Natural killer cell (primary cell): Measurements from ENCODE around the gene WDR7. TPM values are rescaled to one million over a fixed set of nuclear protein-coding genes. Genes with fewer than 3 reads are reported as not detected.

Experiments
- ATAC-seq, 3 donors: fragments of 150-1000 bp in 2 of 3; fragments of 200-7000 bp in 1 of 3; cut with Tn5 transposase; 1 replicate in 1 of 3; 2 replicates in 2 of 3; pipeline ENCODE4 v1.10.0; 2021; ENCODE audit warnings: mild to moderate bottlenecking in 2 of 3, moderate library complexity in 2 of 3
- DNase-seq, 2 donors: peaks; one replicate each; pipeline versions ENCODE4 v3.0.0 to v3.0.0-alpha.2; 2013 to 2021; ENCODE audit warnings: mixed read lengths in 1 of 2
- H3K27ac ChIP-seq: one replicate; pipeline ENCODE4 v1.5.1; 2013; ENCODE audit warnings: mild to moderate bottlenecking, low read length
- H3K27me3 ChIP-seq: one replicate; pipeline ENCODE4 v1.6.1; 2013; ENCODE audit warnings: low read length; ENCODE audit not compliant: control insufficient read depth, insufficient read depth
- H3K36me3 ChIP-seq: one replicate; pipeline ENCODE4 v1.6.1; 2013; ENCODE audit warnings: low read length; ENCODE audit not compliant: control insufficient read depth, insufficient read depth
- H3K4me1 ChIP-seq: one replicate; pipeline ENCODE4 v1.6.1; 2013; ENCODE audit warnings: low read length; ENCODE audit not compliant: control insufficient read depth, insufficient read depth
- H3K4me3 ChIP-seq: one replicate; pipeline ENCODE4 v1.5.1; 2013; ENCODE audit warnings: low read length
- H3K9me3 ChIP-seq: one replicate; pipeline ENCODE4 v1.6.1; 2013; ENCODE audit warnings: low read length; ENCODE audit not compliant: control insufficient read depth, insufficient read depth
- H3K27ac Mint-ChIP-seq, 2 donors: one replicate each; pipeline ENCODE4 v1.8.0; 2022; ENCODE audit warnings: mild to moderate bottlenecking in 2 of 2, mixed read lengths in 2 of 2, moderate library complexity in 1 of 2
- H3K27me3 Mint-ChIP-seq, 2 donors: one replicate each; pipeline ENCODE4 v1.8.0; 2022; ENCODE audit warnings: low read depth in 2 of 2, mixed read lengths in 2 of 2
- H3K36me3 Mint-ChIP-seq: one replicate; pipeline ENCODE4 v1.8.0; 2022; ENCODE audit warnings: mixed read lengths
- H3K4me1 Mint-ChIP-seq, 2 donors: one replicate each; pipeline ENCODE4 v1.8.0; 2022; ENCODE audit warnings: mixed read lengths in 2 of 2
- H3K4me3 Mint-ChIP-seq: one replicate; pipeline ENCODE4 v1.8.0; 2022; ENCODE audit warnings: mild to moderate bottlenecking, moderate library complexity, mixed read lengths
- H3K9me3 Mint-ChIP-seq, 2 donors: one replicate each; pipeline ENCODE4 v1.8.0; 2022; ENCODE audit warnings: mixed read lengths in 2 of 2
- WGBS: methylation state at CpG from one replicate; pipeline ENCODE4 v1.1.7; 2013; ENCODE audit warnings: missing lambda C conversion rate; ENCODE audit not compliant: insufficient coverage; 5-methylcytosine and 5-hydroxymethylcytosine counted together
- intact Hi-C: fragments of 100-400 bp; cut with micrococcal nuclease; formaldehyde crosslinking; loops from one replicate; pipeline ENCODE4 v1.14.2; 2022
- total RNA-seq, 4 donors: library from RNA; stranded (reverse); fragments of 120-200 nt in 1 of 4; gene quantifications; one replicate each; pipeline versions ENCODE4 v1.2.3 to v1.2.4, GENCODE V29; 2013 to 2022
- TF ChIP-seq, protein P1 (sequence below): fragments of 200-600 bp; IDR thresholded peaks from one replicate; pipeline ENCODE4 v1.8.0; 2022; ENCODE audit warnings: antibody characterized with exemption

Gene WDR7
- total RNA-seq, 3 donors from 2014 or later (not counting 1 experiment from before 2014, with no cell fraction given): 71.1 to 103 (median 77.3) TPM

DNA sequence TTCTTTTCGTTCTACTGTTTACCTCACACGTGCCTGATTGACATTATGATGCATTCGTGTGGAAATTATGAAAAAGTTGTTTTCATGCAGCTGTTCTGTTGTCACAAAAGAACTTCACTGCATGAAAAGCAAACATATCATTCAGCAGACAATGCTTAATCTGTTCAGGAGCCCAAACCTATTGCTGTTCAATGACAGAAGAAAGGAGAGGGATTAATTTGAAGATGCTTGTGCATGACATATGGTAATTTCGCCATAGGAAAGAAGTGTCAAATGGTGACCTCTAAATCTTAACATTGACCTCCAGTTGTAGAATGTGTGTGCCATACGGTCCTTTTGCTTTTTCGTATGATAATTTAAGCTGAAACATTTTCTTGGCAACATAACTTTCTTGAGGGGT lies 124.5 kb downstream of the WDR7 start:
- H3K9me3 ChIP-seq: no peaks in the 10 kb centered on the region
- no peak for DNase-seq
- H3K27ac ChIP-seq: no peak overlapping the region
- TF ChIP-seq, protein P1, sequence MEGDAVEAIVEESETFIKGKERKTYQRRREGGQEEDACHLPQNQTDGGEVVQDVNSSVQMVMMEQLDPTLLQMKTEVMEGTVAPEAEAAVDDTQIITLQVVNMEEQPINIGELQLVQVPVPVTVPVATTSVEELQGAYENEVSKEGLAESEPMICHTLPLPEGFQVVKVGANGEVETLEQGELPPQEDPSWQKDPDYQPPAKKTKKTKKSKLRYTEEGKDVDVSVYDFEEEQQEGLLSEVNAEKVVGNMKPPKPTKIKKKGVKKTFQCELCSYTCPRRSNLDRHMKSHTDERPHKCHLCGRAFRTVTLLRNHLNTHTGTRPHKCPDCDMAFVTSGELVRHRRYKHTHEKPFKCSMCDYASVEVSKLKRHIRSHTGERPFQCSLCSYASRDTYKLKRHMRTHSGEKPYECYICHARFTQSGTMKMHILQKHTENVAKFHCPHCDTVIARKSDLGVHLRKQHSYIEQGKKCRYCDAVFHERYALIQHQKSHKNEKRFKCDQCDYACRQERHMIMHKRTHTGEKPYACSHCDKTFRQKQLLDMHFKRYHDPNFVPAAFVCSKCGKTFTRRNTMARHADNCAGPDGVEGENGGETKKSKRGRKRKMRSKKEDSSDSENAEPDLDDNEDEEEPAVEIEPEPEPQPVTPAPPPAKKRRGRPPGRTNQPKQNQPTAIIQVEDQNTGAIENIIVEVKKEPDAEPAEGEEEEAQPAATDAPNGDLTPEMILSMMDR: no peak
- Mint-ChIP-seq H3K4me1 (peaks cover 0 to 5% of the 10 kb centered on the region in 2 donors), H3K36me3 (peaks cover 6% of the 10 kb centered on the region), H3K27me3 (no peaks in the 10 kb centered on the region), H3K9me3 (no peaks in the 10 kb centered on the region), H3K27ac (no peak overlapping the region), H3K4me3 (no peak overlapping the region)
- WGBS: 100% methylated on average over 4 of the region's 6 CpGs
- no peaks in the 10 kb centered on the region for H3K4me1 ChIP-seq
- H3K4me3 ChIP-seq: no peak overlapping the region
- ATAC-seq: no peak
- intact Hi-C loops: no loop called here
- peaks cover 11% of the 10 kb centered on the region for H3K36me3 ChIP-seq
- H3K27me3 ChIP-seq: no peaks in the 10 kb centered on the region

DNA sequence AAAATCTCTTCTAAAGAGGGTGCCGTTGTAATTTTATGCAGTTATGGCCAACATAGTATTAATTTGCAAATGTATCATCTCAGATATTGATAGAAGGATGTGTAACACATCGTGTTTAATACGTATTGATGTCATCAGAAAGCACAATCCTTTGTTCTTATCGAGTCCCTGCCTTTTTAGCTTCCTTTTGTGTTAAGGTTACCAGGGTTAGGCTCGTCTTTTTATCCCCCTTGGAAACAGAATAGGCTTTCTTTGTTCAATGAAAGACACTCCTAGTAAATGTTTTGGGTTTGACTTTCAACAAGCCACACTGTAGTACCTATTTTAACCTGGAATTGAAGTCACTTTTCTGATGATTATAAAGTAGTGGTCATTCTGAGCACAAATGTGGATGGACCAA lies 136.2 kb downstream of the WDR7 start:
- no peaks in the 10 kb centered on the region for H3K9me3 ChIP-seq
- Mint-ChIP-seq H3K27me3 (no peaks in the 10 kb centered on the region), H3K27ac (no peak overlapping the region), H3K9me3 (no peaks in the 10 kb centered on the region), H3K4me1 (no peaks in the 10 kb centered on the region), H3K36me3 (peaks cover 15% of the 10 kb centered on the region), H3K4me3 (no peak overlapping the region)
- TF ChIP-seq, protein P1: no peak
- H3K4me3 ChIP-seq: no peak overlapping the region
- no peaks in the 10 kb centered on the region for H3K27me3 ChIP-seq
- ATAC-seq (no peak), DNase-seq (no peak)
- H3K4me1 ChIP-seq: no peaks in the 10 kb centered on the region
- H3K36me3 ChIP-seq: peaks cover 16% of the 10 kb centered on the region
- H3K27ac ChIP-seq: no peak overlapping the region
- intact Hi-C loops: no loop called here
- 95% methylated on average over 4 of the region's 5 CpGs for WGBS

DNA sequence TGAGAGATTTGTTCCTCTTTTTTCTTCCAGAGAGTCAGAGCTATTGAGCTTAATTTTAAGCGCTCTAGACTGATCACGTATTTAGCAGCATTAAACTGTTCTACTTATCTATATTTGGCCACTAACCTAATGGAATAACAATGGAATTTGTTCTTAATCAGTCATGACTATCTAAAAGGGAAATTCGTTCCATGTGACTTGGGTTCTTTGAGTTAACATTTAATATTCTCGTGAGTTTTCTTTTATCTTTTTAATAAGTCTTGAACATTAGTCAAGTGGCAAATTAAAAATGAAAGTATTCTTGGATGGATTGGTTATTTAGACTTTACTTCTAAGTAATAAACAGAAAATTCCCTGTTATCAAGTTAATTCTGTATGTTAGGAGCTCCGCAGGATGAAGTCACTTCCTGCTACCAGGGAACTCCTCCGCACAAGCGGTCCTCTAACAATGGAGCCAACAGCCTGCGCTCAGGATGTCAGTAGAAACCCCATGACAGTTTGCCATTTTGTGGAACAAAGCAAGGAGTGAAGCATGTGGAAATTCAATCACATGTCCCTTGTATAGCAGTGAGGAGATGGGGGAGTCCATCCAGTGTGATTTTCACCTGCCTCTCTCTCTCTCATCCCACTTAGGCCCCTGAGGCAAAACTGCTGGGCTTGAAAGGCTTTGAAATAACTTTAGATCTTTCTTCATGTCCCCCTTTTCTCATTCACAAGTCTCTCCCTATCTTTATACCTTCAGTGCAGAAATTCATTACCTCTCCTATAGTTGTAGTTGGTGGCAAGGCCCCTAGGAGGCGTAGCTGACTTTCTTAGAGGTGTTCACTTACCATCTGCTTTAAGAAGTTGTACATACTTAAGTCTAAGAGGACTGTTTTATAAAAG lies 138.1 kb downstream of the WDR7 start:
- H3K27me3 ChIP-seq: no peaks in the 10 kb centered on the region
- no peak overlapping the region for H3K27ac Mint-ChIP-seq
- no peak overlapping the region for H3K27ac ChIP-seq
- H3K36me3 ChIP-seq: peaks cover 7% of the 10 kb centered on the region
- no peaks in the 10 kb centered on the region for H3K4me1 Mint-ChIP-seq
- DNase-seq: peak in 1 of 2 donors; percentile 27
- no peaks in the 10 kb centered on the region for H3K9me3 Mint-ChIP-seq
- H3K27me3 Mint-ChIP-seq: no peaks in the 10 kb centered on the region
- WGBS: 88% methylated on average over 6 of the region's 9 CpGs
- intact Hi-C loops: no loop called here
- H3K4me1 ChIP-seq: no peaks in the 10 kb centered on the region
- TF ChIP-seq, protein P1: peak; percentile 47
- H3K4me3 Mint-ChIP-seq: no peak overlapping the region
- no peak overlapping the region for H3K4me3 ChIP-seq
- ATAC-seq: no peak
- H3K9me3 ChIP-seq: no peaks in the 10 kb centered on the region
- peaks cover 15% of the 10 kb centered on the region for H3K36me3 Mint-ChIP-seq

DNA sequence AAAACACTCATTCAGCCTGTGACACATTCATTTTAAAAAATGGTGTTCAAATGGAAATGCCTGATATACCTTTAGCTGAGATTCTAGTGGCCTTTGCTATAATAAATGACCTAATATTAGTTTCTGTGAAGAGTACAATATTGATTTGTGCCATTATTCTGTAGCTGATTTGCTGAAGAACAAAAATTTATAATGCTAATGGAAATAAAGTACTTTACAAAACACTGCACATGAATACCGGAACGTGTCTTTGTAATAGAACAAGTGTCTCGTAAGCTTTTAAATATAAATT lies 138.7 kb downstream of the WDR7 start:
- TF ChIP-seq, protein P1: no peak

More for the DNA sequence above, 138.7 kb downstream of the WDR7 start:
- Histone ChIP-seq H3K36me3 (peaks cover 4% of the 10 kb centered on the region), H3K27me3 (no peaks in the 10 kb centered on the region), H3K27ac (no peak overlapping the region), H3K9me3 (no peaks in the 10 kb centered on the region), H3K4me1 (no peaks in the 10 kb centered on the region), H3K4me3 (no peak overlapping the region)
- ATAC-seq (no peak), DNase-seq (no peak)
- no peak overlapping the region for H3K27ac Mint-ChIP-seq
- no peaks in the 10 kb centered on the region for H3K9me3 Mint-ChIP-seq
- H3K27me3 Mint-ChIP-seq: no peaks in the 10 kb centered on the region
- WGBS: no CpG with 5 or more reads among the region's 3 CpGs
- H3K36me3 Mint-ChIP-seq: peaks cover 11% of the 10 kb centered on the region
- H3K4me3 Mint-ChIP-seq: no peak overlapping the region
- intact Hi-C loops: no loop called here
- H3K4me1 Mint-ChIP-seq: no peaks in the 10 kb centered on the region
